GM23338 (cell line): Measurements from ENCODE around the gene MTIF3. TPM values are rescaled to one million over a fixed set of nuclear protein-coding genes. Genes with fewer than 3 reads are reported as not detected.

Experiments used
- ATAC-seq: fragments of 200-7000 bp; cut with Tn5 transposase; 3 replicates; pipeline ENCODE4 v1.9.1; 2020
- DNase-seq: peaks from one replicate; pipeline ENCODE4 v3.0.0-alpha.2; 2015; ENCODE audit warnings: low spot score
- H2AFZ ChIP-seq: fragments of 200-600 bp; sonication (generic); 2 replicates; pipeline ENCODE4 v1.8.0; 2016; ENCODE audit warnings: antibody characterized with exemption, mild to moderate bottlenecking, moderate library complexity
- H3F3A ChIP-seq: fragments of 200-600 bp; sonication (generic); replicated peaks from 2 replicates; pipeline ENCODE4 v1.8.0; 2017; ENCODE audit warnings: antibody characterized with exemption, mixed run types, low read depth
- H3K27ac ChIP-seq: fragments of 200-600 bp; sonication (generic); 2 replicates; pipeline ENCODE4 v1.6.1; 2016; ENCODE audit warnings: low read depth
- H3K27me3 ChIP-seq: fragments of 200-600 bp; sonication (generic); 2 replicates; pipeline ENCODE4 v1.8.0; 2016; ENCODE audit warnings: mild to moderate bottlenecking, mixed run types, moderate library complexity; ENCODE audit not compliant: insufficient read depth
- H3K36me3 ChIP-seq: fragments of 200-600 bp; sonication (generic); 2 replicates; pipeline ENCODE4 v1.8.0; 2016; ENCODE audit warnings: mild to moderate bottlenecking; ENCODE audit not compliant: insufficient read depth
- H3K4me1 ChIP-seq: fragments of 200-600 bp; sonication (generic); 2 replicates; pipeline ENCODE4 v1.8.0; 2016; ENCODE audit warnings: mild to moderate bottlenecking, moderate library complexity; ENCODE audit not compliant: insufficient read depth
- H3K4me2 ChIP-seq: fragments of 200-600 bp; sonication (generic); 2 replicates; pipeline ENCODE4 v1.7.1; 2017; ENCODE audit warnings: mixed run types
- H3K4me3 ChIP-seq: fragments of 200-600 bp; sonication (generic); 2 replicates; pipeline ENCODE4 v1.6.1; 2016; ENCODE audit warnings: mixed run types
- H3K79me2 ChIP-seq: fragments of 200-600 bp; sonication (generic); replicated peaks from 2 replicates; pipeline ENCODE4 v1.8.0; 2017; ENCODE audit warnings: mild to moderate bottlenecking; ENCODE audit not compliant: insufficient read depth
- H3K9me2 ChIP-seq: fragments of 200-600 bp; sonication (generic); 2 replicates; pipeline ENCODE4 v1.8.0; 2017; ENCODE audit not compliant: insufficient read depth
- H4K20me1 ChIP-seq: fragments of 200-600 bp; sonication (generic); replicated peaks from 2 replicates; pipeline ENCODE4 v1.8.0; 2017; ENCODE audit warnings: mild to moderate bottlenecking; ENCODE audit not compliant: insufficient read depth
- H3K27ac Mint-ChIP-seq: 2 replicates; pipeline ENCODE4 v1.8.0; 2020; ENCODE audit warnings: inconsistent platforms, mild to moderate bottlenecking, moderate library complexity, mixed read lengths
- H3K27me3 Mint-ChIP-seq: 3 replicates; pipeline ENCODE4 v1.8.0; 2022; ENCODE audit warnings: low read depth, mild to moderate bottlenecking, moderate library complexity, mixed read lengths, inconsistent platforms; ENCODE audit not compliant: insufficient read depth, poor library complexity
- H3K36me3 Mint-ChIP-seq: 3 replicates; pipeline ENCODE4 v1.8.0; 2021; ENCODE audit warnings: low read depth, mild to moderate bottlenecking, inconsistent platforms, moderate library complexity, mixed read lengths
- H3K4me1 Mint-ChIP-seq: 3 replicates; pipeline ENCODE4 v1.8.0; 2020; ENCODE audit warnings: mild to moderate bottlenecking, inconsistent platforms, mixed read lengths
- H3K4me3 Mint-ChIP-seq: 3 replicates; pipeline ENCODE4 v1.8.0; 2021; ENCODE audit warnings: moderate library complexity, mild to moderate bottlenecking, inconsistent platforms, mixed read lengths
- H3K9me3 Mint-ChIP-seq: 3 replicates; pipeline ENCODE4 v1.8.0; 2020; ENCODE audit warnings: moderate library complexity, mild to moderate bottlenecking, inconsistent platforms, mixed read lengths
- CREB1 ChIP-seq: fragments of 250-450 bp; sonication (Bioruptor Pico); IDR thresholded peaks from 2 replicates; pipeline ENCODE4 v1.5.0; 2020; ENCODE audit warnings: low read depth, mild to moderate bottlenecking, moderate library complexity
- CTCF ChIP-seq, 2 experiments: fragments of 200-600 bp in 1 of 2; sonication (generic) in 1 of 2; conservative IDR thresholded peaks; 2 replicates each; pipeline versions ENCODE4 v1.5.1 to v1.6.1; 2016 to 2017; ENCODE audit warnings: antibody characterized with exemption in 2 of 2, low read depth in 2 of 2, mild to moderate bottlenecking in 2 of 2, moderate library complexity in 1 of 2
- ETS1 ChIP-seq: IDR thresholded peaks from 2 replicates; pipeline ENCODE4 v1.6.1; 2016; ENCODE audit warnings: antibody characterized with exemption
- EZH2 ChIP-seq: fragments of 200-600 bp; sonication (generic); IDR thresholded peaks from one replicate; pipeline ENCODE4 v1.8.0; 2017; ENCODE audit warnings: antibody characterized with exemption, mild to moderate bottlenecking, low read depth; ENCODE audit not compliant: unreplicated experiment
- EZH2phosphoT487 ChIP-seq: fragments of 200-600 bp; sonication (generic); IDR thresholded peaks from one replicate; pipeline ENCODE4 v1.8.1; 2018; ENCODE audit warnings: antibody characterized with exemption; ENCODE audit not compliant: unreplicated experiment
- JUNB ChIP-seq: IDR thresholded peaks from one replicate; pipeline ENCODE4 v1.6.1; 2016; ENCODE audit warnings: antibody characterized with exemption; ENCODE audit not compliant: unreplicated experiment
- NANOG ChIP-seq: IDR thresholded peaks from 2 replicates; pipeline ENCODE4 v1.6.1; 2016; ENCODE audit warnings: antibody characterized with exemption, borderline replicate concordance
- POLR2AphosphoS5 ChIP-seq: IDR thresholded peaks from 2 replicates; pipeline ENCODE4 v1.6.1; 2016; ENCODE audit warnings: antibody characterized with exemption, low read depth
- STAT1 ChIP-seq: IDR thresholded peaks from one replicate; pipeline ENCODE4 v1.6.1; 2016; ENCODE audit warnings: antibody characterized with exemption; ENCODE audit not compliant: unreplicated experiment
- ZNF114 ChIP-seq: fragments of 250-450 bp; sonication (Bioruptor Pico); IDR thresholded peaks from 2 replicates; pipeline ENCODE4 v1.5.0; 2020; ENCODE audit warnings: mild to moderate bottlenecking, moderate library complexity
- ZNF331 ChIP-seq: fragments of 250-450 bp; sonication (Bioruptor Pico); IDR thresholded peaks from 2 replicates; pipeline ENCODE4 v1.5.0; 2020; ENCODE audit warnings: low read depth, mild to moderate bottlenecking, moderate library complexity
- ZNF462 ChIP-seq: fragments of 250-450 bp; sonication (Bioruptor Pico); IDR thresholded peaks from 2 replicates; pipeline ENCODE4 v1.5.0; 2020; ENCODE audit warnings: mild to moderate bottlenecking, moderate library complexity
- polyA plus RNA-seq: library from polyadenylated mRNA; unstranded; fragments of >200 nt; fragmentation: Nextera tagmentation; extraction: Ambion mirVana; gene quantifications from 2 replicates; pipeline ENCODE4 v1.2.1, GENCODE V29; 2016
- total RNA-seq: library from RNA; depleted of rRNA; stranded (reverse); fragments of >200 nt; shearing (Covaris generic); gene quantifications from 2 replicates; pipeline ENCODE4 v1.2.3, GENCODE V29; 2014
- TF ChIP-seq, protein P1 (sequence below): IDR thresholded peaks from one replicate; pipeline ENCODE4 v1.6.1; 2018; ENCODE audit warnings: antibody characterized with exemption; ENCODE audit not compliant: unreplicated experiment

The MTIF3 gene
- total and polyA plus RNA-seq, 2 experiments from 2014 or later: 33.0 to 152 TPM

DNA sequence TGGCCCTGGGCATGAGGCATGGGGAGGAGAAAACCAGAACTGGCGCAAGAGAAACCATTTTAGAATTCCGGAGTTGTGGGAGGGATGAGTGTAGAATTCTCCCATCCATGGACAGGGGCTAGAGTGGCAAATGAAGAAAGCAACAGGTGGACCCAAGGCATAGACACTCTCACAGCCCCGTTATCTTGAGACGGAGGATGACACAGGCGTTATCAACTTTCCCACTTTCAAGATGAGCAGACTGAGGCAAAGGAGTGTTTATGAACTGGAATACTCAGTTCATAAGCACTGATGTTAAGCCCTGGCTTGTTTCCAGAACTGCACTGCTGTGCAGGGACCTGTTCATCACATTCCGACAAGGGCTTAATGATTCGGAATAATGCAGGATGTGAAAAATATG lies 27.0 kb downstream of the MTIF3 start:
- H3K27me3 ChIP-seq: peaks cover 21% of the 10 kb centered on the region
- no peaks in the 10 kb centered on the region for H3K9me3 Mint-ChIP-seq
- peaks cover 10% of the 10 kb centered on the region for H3K27me3 Mint-ChIP-seq
- H3K4me2 ChIP-seq: peak overlapping the region; percentile 98; the same call in 1 of the 2 replicates
- H3F3A ChIP-seq: no peaks in the 10 kb centered on the region
- H3K4me3 Mint-ChIP-seq: peak overlapping the region; percentile 76; the same call in 1 of the 3 replicates
- no peak for DNase-seq
- H3K36me3 ChIP-seq: peaks cover 4% of the 10 kb centered on the region; the same call in 1 of the 2 replicates
- ATAC-seq: no peak
- peaks cover 24% of the 10 kb centered on the region for H3K4me1 Mint-ChIP-seq
- H4K20me1 ChIP-seq: no peaks in the 10 kb centered on the region; the same call in 1 of the 2 replicates
- H3K36me3 Mint-ChIP-seq: peaks cover 19% of the 10 kb centered on the region
- peaks cover 22% of the 10 kb centered on the region for H3K4me1 ChIP-seq
- no peak overlapping the region for H3K27ac Mint-ChIP-seq
- H3K4me3 ChIP-seq: no peak overlapping the region; the same call in 1 of the 2 replicates
- H3K9me2 ChIP-seq: 0 out of 2 replicates have a peak, but pooled peaks cover 3% of the 10 kb centered on the region
- peaks cover 31% of the 10 kb centered on the region for H3K79me2 ChIP-seq
- TF ChIP-seq NANOG (no peak), CTCF (conservative IDR thresholded peaks at IDR 0.05; ENCODE audit: low read depth in 2 of 2) (no peak), ZNF114 (no peak), POLR2AphosphoS5 (no peak), ETS1 (no peak), EZH2phosphoT487 (no peak), CREB1 (CRISPR knock-in tag) (no peak), EZH2 (no peak), STAT1 (no peak), JUNB (no peak), ZNF462 (no peak), ZNF331 (CRISPR knock-in tag) (no peak)
- TF ChIP-seq, protein P1, sequence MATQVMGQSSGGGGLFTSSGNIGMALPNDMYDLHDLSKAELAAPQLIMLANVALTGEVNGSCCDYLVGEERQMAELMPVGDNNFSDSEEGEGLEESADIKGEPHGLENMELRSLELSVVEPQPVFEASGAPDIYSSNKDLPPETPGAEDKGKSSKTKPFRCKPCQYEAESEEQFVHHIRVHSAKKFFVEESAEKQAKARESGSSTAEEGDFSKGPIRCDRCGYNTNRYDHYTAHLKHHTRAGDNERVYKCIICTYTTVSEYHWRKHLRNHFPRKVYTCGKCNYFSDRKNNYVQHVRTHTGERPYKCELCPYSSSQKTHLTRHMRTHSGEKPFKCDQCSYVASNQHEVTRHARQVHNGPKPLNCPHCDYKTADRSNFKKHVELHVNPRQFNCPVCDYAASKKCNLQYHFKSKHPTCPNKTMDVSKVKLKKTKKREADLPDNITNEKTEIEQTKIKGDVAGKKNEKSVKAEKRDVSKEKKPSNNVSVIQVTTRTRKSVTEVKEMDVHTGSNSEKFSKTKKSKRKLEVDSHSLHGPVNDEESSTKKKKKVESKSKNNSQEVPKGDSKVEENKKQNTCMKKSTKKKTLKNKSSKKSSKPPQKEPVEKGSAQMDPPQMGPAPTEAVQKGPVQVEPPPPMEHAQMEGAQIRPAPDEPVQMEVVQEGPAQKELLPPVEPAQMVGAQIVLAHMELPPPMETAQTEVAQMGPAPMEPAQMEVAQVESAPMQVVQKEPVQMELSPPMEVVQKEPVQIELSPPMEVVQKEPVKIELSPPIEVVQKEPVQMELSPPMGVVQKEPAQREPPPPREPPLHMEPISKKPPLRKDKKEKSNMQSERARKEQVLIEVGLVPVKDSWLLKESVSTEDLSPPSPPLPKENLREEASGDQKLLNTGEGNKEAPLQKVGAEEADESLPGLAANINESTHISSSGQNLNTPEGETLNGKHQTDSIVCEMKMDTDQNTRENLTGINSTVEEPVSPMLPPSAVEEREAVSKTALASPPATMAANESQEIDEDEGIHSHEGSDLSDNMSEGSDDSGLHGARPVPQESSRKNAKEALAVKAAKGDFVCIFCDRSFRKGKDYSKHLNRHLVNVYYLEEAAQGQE: no peak
- H3K27ac ChIP-seq: no peak overlapping the region
- H2AFZ ChIP-seq: peak overlapping the region; percentile 100; the same call in 1 of the 2 replicates
